A549 (cell line): ENCODE results near the gene EPB41L5. TPM values are rescaled to one million over a fixed set of nuclear protein-coding genes. Genes with fewer than 3 reads are reported as not detected.

Source experiments
- ATAC-seq, 2 experiments: fragments of 200-7000 bp in 1 of 2; fragments of >200 bp in 1 of 2; cut with Nextera tagmentation in 1 of 2; cut with Tn5 transposase in 1 of 2; 3 replicates each; pipeline versions ENCODE4 v1.8.0 to v1.9.1; 2018 to 2020; ENCODE audit warnings: mild to moderate bottlenecking in 1 of 2, moderate library complexity in 1 of 2
- CTCF ChIA-PET: fragments of 300-600 bp; sonication (Branson Sonifier 250); formaldehyde crosslinking; extraction: SDS; loops from one replicate; lab custom pipeline; 2021; ENCODE audit warnings: antibody characterized with exemption, inconsistent platforms; lab: Yijun Ruan, JAX
- POLR2A ChIA-PET: fragments of 350-600 bp; formaldehyde crosslinking; extraction: SDS; loops from one replicate; lab custom pipeline; 2021; ENCODE audit warnings: antibody characterized with exemption, inconsistent platforms; lab: Yijun Ruan, JAX
- DNase-seq, 2 experiments: peaks; one replicate each; pipeline versions ENCODE4 v3.0.0 to v3.0.0-alpha.2; 2011 to 2016; ENCODE audit warnings: low read depth in 1 of 2, low spot score in 1 of 2
- FAIRE-seq: peaks from 2 replicates; lab custom pipeline; 2011; peaks lifted over from hg19 to GRCh38; lab: Jason Lieb, UNC
- H3K27ac ChIP-seq, 2 experiments: fragments of >200 bp; sonication (Bioruptor Twin); formaldehyde crosslinking; 3 replicates each; pipeline ENCODE4 v1.5.1; 2016 to 2017
- H3K4me1 ChIP-seq: fragments of >200 bp; sonication (Bioruptor Twin); formaldehyde crosslinking; 3 replicates; pipeline ENCODE4 v1.6.1; 2016
- H3K4me2 ChIP-seq: fragments of >200 bp; sonication (Bioruptor Twin); formaldehyde crosslinking; 3 replicates; pipeline ENCODE4 v1.6.1; 2016
- H3K4me3 ChIP-seq: fragments of >200 bp; sonication (Bioruptor Twin); formaldehyde crosslinking; 3 replicates; pipeline ENCODE4 v1.5.1; 2016
- H3K9me3 ChIP-seq: fragments of >200 bp; sonication (Bioruptor Twin); formaldehyde crosslinking; 3 replicates; pipeline ENCODE4 v1.6.1; 2016
- CBX2 ChIP-seq: fragments of 200-600 bp; sonication (generic); IDR thresholded peaks from 2 replicates; pipeline ENCODE4 v1.6.1; 2016; ENCODE audit warnings: low read depth, mild to moderate bottlenecking, borderline replicate concordance
- CBX8 ChIP-seq: fragments of 200-600 bp; sonication (generic); IDR thresholded peaks from 2 replicates; pipeline ENCODE4 v1.6.1; 2016
- CEBPB ChIP-seq, 2 experiments: fragments of >200 bp in 1 of 2; sonication (Bioruptor Twin) in 1 of 2; formaldehyde crosslinking in 1 of 2; IDR thresholded peaks; 2 replicates each; pipeline ENCODE4 v1.6.1; 2012 to 2016
- CHD4 ChIP-seq: fragments of 200-600 bp; sonication (generic); IDR thresholded peaks from 2 replicates; pipeline ENCODE4 v1.6.1; 2016; ENCODE audit warnings: antibody characterized with exemption, mild to moderate bottlenecking, borderline replicate concordance
- EHF ChIP-seq: fragments of 250-450 bp; sonication (Bioruptor Pico); IDR thresholded peaks from 2 replicates; pipeline ENCODE4 v1.5.0; 2020; ENCODE audit warnings: mild to moderate bottlenecking
- FOXS1 ChIP-seq: fragments of 250-450 bp; sonication (Bioruptor Pico); IDR thresholded peaks from 2 replicates; pipeline ENCODE4 v1.5.0; 2020; ENCODE audit warnings: mild to moderate bottlenecking, moderate library complexity
- GATA3 ChIP-seq: IDR thresholded peaks from 2 replicates; pipeline ENCODE4 v1.6.1; 2012; ENCODE audit warnings: borderline replicate concordance
- HDAC2 ChIP-seq: fragments of 200-600 bp; sonication (generic); IDR thresholded peaks from 2 replicates; pipeline ENCODE4 v1.6.1; 2016
- HEYL ChIP-seq: fragments of 250-450 bp; sonication (Bioruptor Pico); IDR thresholded peaks from 2 replicates; pipeline ENCODE4 v1.8.0; 2021; ENCODE audit warnings: mild to moderate bottlenecking, moderate library complexity
- HMGXB4 ChIP-seq: fragments of 250-450 bp; sonication (Bioruptor Pico); IDR thresholded peaks from 2 replicates; pipeline ENCODE4 v1.5.0; 2021; ENCODE audit warnings: mild to moderate bottlenecking, moderate library complexity, borderline replicate concordance
- HOXB13 ChIP-seq: fragments of 250-450 bp; sonication (Bioruptor Pico); IDR thresholded peaks from 2 replicates; pipeline ENCODE4 v1.5.0; 2020; ENCODE audit warnings: low read depth, mild to moderate bottlenecking, moderate library complexity
- JUN ChIP-seq, 2 experiments: fragments of >200 bp; sonication (Bioruptor Twin); formaldehyde crosslinking; IDR thresholded peaks; 2 replicates in 1 of 2; 3 replicates in 1 of 2; pipeline ENCODE4 v1.6.1; 2016 to 2017
- JUNB ChIP-seq: fragments of >200 bp; sonication (Bioruptor Twin); formaldehyde crosslinking; IDR thresholded peaks from 2 replicates; pipeline ENCODE4 v1.6.1; 2016
- MAFK ChIP-seq: fragments of 450-650 bp; IDR thresholded peaks from 2 replicates; pipeline ENCODE4 v1.6.1; 2014; ENCODE audit not compliant: partially characterized antibody
- MAX ChIP-seq: IDR thresholded peaks from 2 replicates; pipeline ENCODE4 v1.6.1; 2012
- NPAS2 ChIP-seq: fragments of 250-450 bp; sonication (Bioruptor Pico); IDR thresholded peaks from 2 replicates; pipeline ENCODE4 v1.8.0; 2022; ENCODE audit warnings: mild to moderate bottlenecking, moderate library complexity, borderline replicate concordance
- POLR2AphosphoS2 ChIP-seq: conservative IDR thresholded peaks from 2 replicates; pipeline ENCODE4 v1.6.1; 2012; ENCODE audit warnings: low read length, improper control_type of control experiment, inconsistent platforms
- RAD21 ChIP-seq, 2 experiments: fragments of >200 bp in 1 of 2; sonication (Bioruptor Twin) in 1 of 2; formaldehyde crosslinking in 1 of 2; IDR thresholded peaks in 1 of 2; conservative IDR thresholded peaks in 1 of 2; 2 replicates in 1 of 2; 3 replicates in 1 of 2; pipeline ENCODE4 v1.6.1; 2012 to 2018; ENCODE audit warnings: inconsistent platforms in 1 of 2
- RCOR1 ChIP-seq: fragments of 150-350 bp; IDR thresholded peaks from 2 replicates; pipeline ENCODE4 v1.6.1; 2014; ENCODE audit warnings: antibody characterized with exemption, low read length, low read depth
- RNF2 ChIP-seq: fragments of 200-600 bp; sonication (generic); IDR thresholded peaks from 2 replicates; pipeline ENCODE4 v1.6.1; 2016; ENCODE audit warnings: low read depth, mild to moderate bottlenecking, antibody characterized with exemption, moderate library complexity, borderline replicate concordance
- SMC3 ChIP-seq: fragments of >200 bp; sonication (Bioruptor Twin); formaldehyde crosslinking; IDR thresholded peaks from 3 replicates; pipeline ENCODE4 v1.6.1; 2018; ENCODE audit warnings: inconsistent platforms
- ZC3H11A ChIP-seq: fragments of 450-650 bp; IDR thresholded peaks from 2 replicates; pipeline ENCODE4 v1.6.1; 2014; ENCODE audit warnings: antibody characterized with exemption, mild to moderate bottlenecking
- ZNF302 ChIP-seq: fragments of 250-450 bp; sonication (Bioruptor Pico); IDR thresholded peaks from 2 replicates; pipeline ENCODE4 v1.9.0; 2021; ENCODE audit warnings: inconsistent platforms, mild to moderate bottlenecking, moderate library complexity
- WGBS: methylation state at CpG from one replicate; pipeline ENCODE4 v1.1.6; 2017; ENCODE audit errors: missing lambda C conversion rate; 5-methylcytosine and 5-hydroxymethylcytosine counted together
- polyA plus RNA-seq, 4 experiments: library from polyadenylated mRNA; depleted of rRNA in 3 of 4; stranded (reverse); fragments of >200 nt; fragmentation: RNase III in 1 of 4; extraction: RNeasy Plus Mini Kit Qiagen cat#74134 plus additional on column Dnase treatment in 1 of 4; gene quantifications; 2 replicates in 3 of 4; 3 replicates in 1 of 4; pipeline ENCODE4 v1.2.3, GENCODE V29; 2011 to 2017
- TF ChIP-seq, protein P1 (sequence below): fragments of 450-650 bp; IDR thresholded peaks from 2 replicates; pipeline ENCODE4 v1.6.1; 2014; ENCODE audit warnings: antibody characterized with exemption
- TF ChIP-seq, protein P2 (sequence below): IDR thresholded peaks from 2 replicates; pipeline ENCODE4 v1.6.1; 2012; ENCODE audit warnings: low read depth, borderline replicate concordance

EPB41L5 gene
- polyA plus RNA-seq, 2 of the 4 experiments (the other 2 are of a cell fraction), result 5.8 to 33.0 TPM

DNA sequence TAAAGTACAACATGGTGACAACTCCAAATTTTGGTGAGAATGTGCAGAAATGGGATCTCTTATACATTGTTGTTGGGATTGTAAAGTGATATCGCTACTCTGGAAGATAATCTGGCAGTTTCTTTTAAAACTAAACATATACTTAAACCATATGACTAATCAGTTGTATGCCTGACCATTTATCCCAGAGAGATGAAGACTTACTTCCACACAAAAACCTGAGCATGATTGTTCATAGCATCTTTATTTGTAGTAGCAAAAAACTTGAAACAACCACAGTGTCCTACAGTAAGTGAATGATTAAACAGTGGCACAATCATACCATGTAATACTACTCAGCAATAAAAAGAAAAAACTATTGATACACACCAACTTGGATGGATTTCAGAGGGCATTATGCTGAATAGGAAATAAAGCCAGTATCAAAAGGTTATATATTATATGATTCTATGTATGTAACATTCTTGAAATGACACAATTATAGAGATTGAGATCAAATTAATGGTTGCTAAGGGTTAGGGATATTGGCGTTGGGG lies 47.3 kb downstream of the EPB41L5 start:
- TF ChIP-seq SMC3 (no peak), FOXS1 (CRISPR knock-in tag) (no peak), NPAS2 (CRISPR knock-in tag) (no peak)
- TF ChIP-seq, protein P1, sequence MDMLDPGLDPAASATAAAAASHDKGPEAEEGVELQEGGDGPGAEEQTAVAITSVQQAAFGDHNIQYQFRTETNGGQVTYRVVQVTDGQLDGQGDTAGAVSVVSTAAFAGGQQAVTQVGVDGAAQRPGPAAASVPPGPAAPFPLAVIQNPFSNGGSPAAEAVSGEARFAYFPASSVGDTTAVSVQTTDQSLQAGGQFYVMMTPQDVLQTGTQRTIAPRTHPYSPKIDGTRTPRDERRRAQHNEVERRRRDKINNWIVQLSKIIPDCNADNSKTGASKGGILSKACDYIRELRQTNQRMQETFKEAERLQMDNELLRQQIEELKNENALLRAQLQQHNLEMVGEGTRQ, result no peak
- ChIA-PET POLR2A (no interaction called here), CTCF (no interaction called here)
- WGBS, result 80% methylated on average over 2 of the region's 2 CpGs
- Histone ChIP-seq H3K27ac (no peak overlapping the region), H3K9me3 (0 out of 3 replicates have a peak, but pooled peaks cover 5% of the 10 kb centered on the region), H3K4me2 (peak overlapping the region; percentile 1; the same call in 1 of the 3 replicates), H3K4me3 (no peak overlapping the region), H3K4me1 (peaks cover 22% of the 10 kb centered on the region)
- DNase-seq (no peak), ATAC-seq (no peak), FAIRE-seq (no peak)

DNA sequence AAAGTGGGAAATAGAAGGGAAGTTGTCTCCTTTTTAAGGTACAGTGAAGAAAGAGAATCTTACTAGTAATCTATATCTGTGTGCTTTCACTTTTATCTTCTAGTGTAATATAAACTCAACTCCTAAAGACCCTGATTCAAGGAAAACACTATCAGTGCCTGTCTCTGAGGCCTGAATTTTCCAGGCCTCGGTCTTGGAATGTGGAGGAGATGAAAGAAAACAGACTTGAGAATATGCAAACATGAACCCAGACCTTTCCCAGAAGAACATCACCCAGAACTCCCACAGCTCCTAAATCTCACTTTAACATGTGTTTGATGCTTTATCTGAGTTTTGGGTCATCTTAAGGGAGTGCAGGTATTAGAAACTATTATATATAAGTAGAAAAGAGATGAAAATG lies 51.8 kb downstream of the EPB41L5 start:
- DNase-seq, result no peak
- FAIRE-seq, result no peak
- peaks cover 44% of the 10 kb centered on the region for H3K4me1 ChIP-seq
- H3K9me3 ChIP-seq, result no peaks in the 10 kb centered on the region
- no peak for TF ChIP-seq HOXB13 (CRISPR knock-in tag)
- no peak for TF ChIP-seq ZC3H11A
- TF ChIP-seq ZNF302 (CRISPR knock-in tag), result no peak
- no peak for TF ChIP-seq HMGXB4 (CRISPR knock-in tag)
- TF ChIP-seq CBX2, result no peak
- no peak for TF ChIP-seq FOXS1 (CRISPR knock-in tag)
- no peak for TF ChIP-seq NPAS2 (CRISPR knock-in tag)
- TF ChIP-seq, protein P1, result no peak
- no peak for TF ChIP-seq HDAC2
- no peak for TF ChIP-seq CHD4
- TF ChIP-seq, protein P2, sequence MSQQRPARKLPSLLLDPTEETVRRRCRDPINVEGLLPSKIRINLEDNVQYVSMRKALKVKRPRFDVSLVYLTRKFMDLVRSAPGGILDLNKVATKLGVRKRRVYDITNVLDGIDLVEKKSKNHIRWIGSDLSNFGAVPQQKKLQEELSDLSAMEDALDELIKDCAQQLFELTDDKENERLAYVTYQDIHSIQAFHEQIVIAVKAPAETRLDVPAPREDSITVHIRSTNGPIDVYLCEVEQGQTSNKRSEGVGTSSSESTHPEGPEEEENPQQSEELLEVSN, result no peak
- TF ChIP-seq CEBPB (IDR thresholded peaks at IDR 0.05), result no peak
- no peak for ATAC-seq
- ChIA-PET CTCF (interaction anchor here (0.7 kb wide), 1 partner anchor 45 kb away, joined by 5 read pairs; no protein-coding TSS in a partner anchor), POLR2A (no interaction called here)
- 11% methylated on average over 1 of the region's 1 CpG for WGBS
- H3K4me2 ChIP-seq, result peak overlapping the region; percentile 32
- H3K4me3 ChIP-seq, result no peak overlapping the region
- H3K27ac ChIP-seq, result peak overlapping the region; percentile 1 to 41; a peak in 4 of 6 replicates

DNA sequence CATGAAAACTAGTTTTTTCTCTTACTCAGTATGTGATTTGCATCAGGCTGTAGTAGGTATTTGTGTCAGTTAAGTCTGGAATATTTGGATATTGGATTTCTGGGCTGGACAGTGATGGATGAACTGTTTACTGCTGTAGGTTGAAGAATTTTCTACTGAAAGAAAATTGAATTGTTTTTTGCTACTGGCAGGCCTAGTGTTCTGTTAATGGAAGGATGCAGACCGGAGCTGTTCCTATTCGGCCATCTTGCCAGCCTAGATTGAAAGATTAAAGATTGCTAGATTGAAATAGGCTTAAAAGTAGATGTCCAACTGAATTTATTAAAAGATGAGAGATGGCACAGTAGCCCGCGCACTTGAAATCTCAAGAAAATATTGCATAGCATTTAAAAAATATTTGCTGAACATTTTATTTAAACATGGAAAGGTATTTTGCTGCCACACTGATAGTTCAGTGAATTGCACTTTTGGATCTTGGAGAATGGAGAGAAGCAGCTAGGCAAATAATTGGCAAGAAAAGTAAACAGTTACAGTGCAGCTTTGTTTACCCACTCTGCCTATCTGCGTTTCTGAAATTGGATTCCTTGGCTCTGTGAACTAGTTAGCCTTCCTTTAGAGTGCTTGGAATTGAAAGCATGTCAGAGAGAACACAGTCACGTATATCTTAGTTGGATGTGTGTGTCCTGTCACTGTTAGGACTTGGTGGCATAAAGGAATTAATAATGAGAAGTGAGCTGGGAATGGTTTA lies 54.1 kb downstream of the EPB41L5 start:
- Histone ChIP-seq H3K4me1 (peaks cover 35% of the 10 kb centered on the region), H3K4me2 (peak overlapping the region; percentile 74), H3K4me3 (no peak overlapping the region), H3K9me3 (no peaks in the 10 kb centered on the region), H3K27ac (peak overlapping the region; percentile 69 to 81)
- ATAC-seq (peak; percentile 83 to 97), DNase-seq (peak; percentile 29 to 88), FAIRE-seq (no peak)
- ChIA-PET CTCF (no interaction called here), POLR2A (interaction anchor here (1.0 kb wide), 1 partner anchor 54 kb away, joined by 3 read pairs; the partner anchor contains the start of gene EPB41L5)
- under 1% methylated on average over 6 of the region's 6 CpGs for WGBS
- TF ChIP-seq MAFK (no peak), JUN (IDR thresholded peaks at IDR 0.05) (peak; percentile 62 to 78; a peak in 3 of 5 replicates), CBX8 (no peak), EHF (no peak), RAD21 (conservative IDR thresholded peaks at IDR 0.05 in 1 of 2, IDR thresholded peaks at IDR 0.05 in 1 of 2) (peak in 1 of 2 experiments; percentile 32; a peak in 2 of 5 replicates), RCOR1 (no peak), POLR2AphosphoS2 (no peak), HMGXB4 (CRISPR knock-in tag) (peak; percentile 42; the same call in 1 of the 2 replicates), GATA3 (peak; percentile 93), JUNB (no peak), CBX2 (no peak), HEYL (CRISPR knock-in tag) (no peak), MAX (0 out of 2 replicates have a peak, but pooled peaks have one; percentile 54), NPAS2 (CRISPR knock-in tag) (no peak), RNF2 (no peak)
